Stimulated activated CD8-positive, alpha-beta memory T cell treated with anti-CD3 and anti-CD28 coated beads, Interleukin-7, amount 100 ng/mL, for 1 hour (primary cell): ENCODE measurements around the gene SPATA12.

ENCODE experiments used
- DNase-seq, 2 donors: peaks; one replicate each; pipeline ENCODE4 v3.0.0-alpha.2; 2020; ENCODE audit warnings: low read depth in 2 of 2

SPATA12 gene

GRCh38 chr3:57052662-57053061 lies 7.8 kb upstream of the SPATA12 start:
- no peak for DNase-seq

GRCh38 chr3:57053122-57053521 lies 7.3 kb upstream of the SPATA12 start:
- no peak for DNase-seq

- no peak for DNase-seq
These were observed 3.1 kb upstream of the SPATA12 start for GRCh38 chr3:57057351-57057750.

GRCh38 chr3:57059411-57059810 lies 1.1 kb upstream of the SPATA12 start:
- no peak for DNase-seq

GRCh38 chr3:57061556-57061955 lies 1.1 kb downstream of the SPATA12 start:
- no peak for DNase-seq

- no peak for DNase-seq
These were observed 1.7 kb downstream of the SPATA12 start for GRCh38 chr3:57062101-57062631.

- no peak for DNase-seq
These were observed 2.6 kb downstream of the SPATA12 start for GRCh38 chr3:57063032-57063431.

- no peak for DNase-seq
These were observed 3.5 kb downstream of the SPATA12 start for GRCh38 chr3:57064001-57064400.

- DNase-seq = no peak
These were observed 4.1 kb downstream of the SPATA12 start for GRCh38 chr3:57064572-57064971.

GRCh38 chr3:57065588-57065987 lies 5.1 kb downstream of the SPATA12 start:
- DNase-seq = no peak

GRCh38 chr3:57066471-57066870 lies 6.0 kb downstream of the SPATA12 start:
- no peak for DNase-seq

GRCh38 chr3:57068437-57069089 lies 8.1 kb downstream of the SPATA12 start:
- no peak for DNase-seq

- DNase-seq = no peak
These were observed 9.0 kb downstream of the SPATA12 start for GRCh38 chr3:57069503-57069902.

- no peak for DNase-seq
These were observed 13.2 kb downstream of the SPATA12 start for GRCh38 chr3:57073628-57074027.

- no peak for DNase-seq
These were observed 13.7 kb downstream of the SPATA12 start for GRCh38 chr3:57074135-57074534.

GRCh38 chr3:57076422-57076951 lies 16.0 kb downstream of the SPATA12 start:
- DNase-seq = no peak

GRCh38 chr3:57077630-57078343 lies 17.3 kb downstream of the SPATA12 start:
- DNase-seq = no peak

- peak in 1 of 2 donors; percentile 11 for DNase-seq
These were observed 17.8 kb downstream of the SPATA12 start for GRCh38 chr3:57078344-57078634.

GRCh38 chr3:57078635-57079473 lies 18.4 kb downstream of the SPATA12 start:
- no peak for DNase-seq

- no peak for DNase-seq
These were observed 19.0 kb downstream of the SPATA12 start for GRCh38 chr3:57079474-57079831.

- DNase-seq = no peak
These were observed 19.7 kb downstream of the SPATA12 start for GRCh38 chr3:57080171-57080570.

GRCh38 chr3:57081173-57081572 lies 20.7 kb downstream of the SPATA12 start:
- DNase-seq = no peak
